Stimulated activated CD4-positive, alpha-beta T cell treated with anti-CD3 and anti-CD28 coated beads, Interleukin-2, amount 100 ng/mL, for 4 hours (primary cell): ENCODE data around the gene OR5AC2.

Experiments used
- DNase-seq: peaks from one replicate; pipeline ENCODE4 v3.0.0-alpha.2; 2020; ENCODE audit warnings: low read depth

The OR5AC2 gene

DNA sequence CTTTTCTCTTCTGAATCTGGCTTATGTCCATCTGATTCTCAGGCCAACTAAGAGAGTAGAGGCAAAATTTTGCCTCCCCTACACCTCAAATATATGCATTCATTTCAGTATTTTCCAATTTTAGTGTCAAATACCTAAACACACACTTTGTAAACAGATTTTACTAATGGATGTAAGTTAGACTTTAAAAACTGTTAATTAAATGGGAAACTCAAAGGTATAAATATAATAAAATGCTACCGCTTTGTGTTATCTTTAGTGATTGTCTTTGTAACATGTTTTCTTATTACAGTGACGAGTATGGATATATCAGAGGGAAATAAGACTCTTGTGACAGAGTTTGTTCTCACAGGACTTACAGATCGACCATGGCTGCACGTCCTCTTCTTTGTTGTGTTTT, at the start of gene OR5AC2:
TSS of gene OR5AC2 (plus strand) at position 301 of the 400 bp plus-strand sequence. CDS start at position 301, 0 bp downstream.
- DNase-seq, result no peak

- DNase-seq, result no peak
These were observed 48.7 kb upstream of the OR5AC2 start for GRCh38 chr3:98038286-98038685.

GRCh38 chr3:98038876-98039275, 48.1 kb upstream of the OR5AC2 start:
- DNase-seq, result no peak

DNA sequence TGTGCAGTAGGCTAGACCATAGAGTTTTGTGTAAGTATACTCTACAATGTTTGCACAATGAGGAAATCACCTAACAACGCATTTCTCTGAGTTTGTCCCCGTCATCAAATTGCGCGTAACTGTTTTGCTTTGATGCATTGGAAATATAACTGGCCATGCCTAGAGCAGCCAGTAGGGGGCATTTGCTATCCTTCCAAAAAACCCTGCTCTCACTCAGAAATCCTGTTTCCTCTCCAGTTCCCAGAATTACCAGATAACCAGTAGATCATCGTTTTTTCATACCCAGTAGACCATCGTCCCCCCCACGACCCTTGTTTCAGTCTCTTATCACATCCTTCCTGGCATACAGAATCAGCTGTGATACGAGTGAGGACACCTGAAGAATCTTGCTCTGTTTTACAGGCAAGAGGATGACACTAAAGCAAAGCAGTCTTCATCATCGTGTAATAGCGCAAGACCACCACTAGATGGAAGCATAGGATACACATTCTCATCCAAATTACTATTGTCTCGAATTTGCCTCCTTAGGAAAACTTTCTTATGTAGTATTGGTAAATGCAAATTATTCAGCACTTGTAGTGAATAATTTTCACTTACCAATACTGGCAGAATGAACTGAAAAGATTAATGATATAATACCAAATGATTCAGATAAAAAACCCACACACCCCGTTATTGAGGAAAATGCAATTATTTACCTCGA, 47.5 kb upstream of the OR5AC2 start:
- peak; percentile 49 for DNase-seq

DNA sequence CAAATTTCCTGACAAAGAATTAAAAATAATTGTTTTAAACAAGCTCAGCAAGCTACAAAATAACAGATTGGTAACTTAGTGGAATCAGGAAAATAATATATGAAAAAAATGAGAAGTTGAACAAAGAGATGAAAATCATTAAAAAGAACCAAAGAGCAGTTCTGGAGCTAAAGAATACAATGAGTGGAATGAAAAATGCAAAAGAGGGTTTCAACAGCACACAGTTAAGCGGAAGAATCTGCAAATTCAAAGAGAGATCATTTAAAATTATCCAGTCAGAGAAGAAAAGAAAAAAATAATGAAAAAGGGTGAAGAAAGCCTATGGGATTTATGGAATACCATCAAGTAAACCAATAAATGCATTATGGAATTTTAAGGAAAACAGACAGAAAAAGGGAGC, 45.6 kb upstream of the OR5AC2 start:
- DNase-seq, result no peak

DNA sequence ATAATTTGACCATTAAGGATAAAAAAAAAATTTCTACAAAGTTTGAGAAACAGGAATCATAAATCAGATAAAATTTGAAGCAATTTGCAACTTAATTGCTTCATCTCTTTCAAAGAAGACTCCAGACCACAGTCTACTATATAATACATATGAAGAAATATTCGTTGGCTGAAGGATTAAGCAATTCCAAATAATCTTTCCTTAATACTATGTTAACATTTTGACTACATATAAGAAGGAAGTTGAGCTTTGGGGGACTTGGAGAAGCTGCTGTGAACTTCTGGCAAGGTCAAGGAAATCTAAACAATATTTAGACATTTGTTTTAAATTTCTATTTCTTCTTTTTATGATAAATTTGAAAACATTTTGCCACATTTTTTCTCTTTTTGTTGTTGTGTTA, 38.4 kb upstream of the OR5AC2 start:
- no peak for DNase-seq

DNA sequence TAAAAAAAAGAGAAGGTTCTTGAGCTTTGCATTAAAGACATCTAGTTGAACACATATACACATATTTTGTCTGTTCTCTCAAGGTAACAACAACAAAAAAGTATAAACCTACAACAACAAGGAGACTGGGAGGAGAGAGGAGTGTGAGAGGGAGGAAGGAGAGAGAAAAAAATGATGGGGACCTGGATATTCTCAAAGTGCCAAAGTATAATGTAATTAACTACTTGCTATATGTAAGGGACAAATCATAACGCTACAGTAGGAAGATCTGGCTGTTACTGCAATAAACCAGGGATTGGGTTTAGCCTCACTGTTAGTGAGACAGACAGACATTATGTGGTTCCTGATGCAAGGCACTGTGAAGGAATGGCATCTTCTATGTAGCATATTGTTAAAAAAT, 37.7 kb upstream of the OR5AC2 start:
- no peak for DNase-seq

DNA sequence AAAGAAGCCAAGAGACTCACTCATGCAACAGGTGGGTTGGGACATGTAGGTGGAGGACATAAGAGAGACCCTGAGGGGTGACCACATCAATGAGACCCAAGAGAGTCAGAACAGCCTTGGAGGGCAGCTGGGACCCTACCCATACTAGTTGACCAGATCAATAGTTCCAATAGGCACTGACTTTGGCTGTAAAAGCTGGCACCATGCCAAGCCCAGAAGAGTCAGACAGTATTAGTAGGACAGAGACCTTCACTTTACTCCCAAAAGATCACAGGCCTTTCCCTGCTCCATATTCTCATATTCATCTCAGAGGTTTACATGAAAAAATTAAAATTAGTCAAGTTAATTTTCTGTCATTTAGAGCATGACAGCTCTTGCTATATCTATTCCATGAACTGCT, 30.9 kb upstream of the OR5AC2 start:
- DNase-seq, result no peak

DNA sequence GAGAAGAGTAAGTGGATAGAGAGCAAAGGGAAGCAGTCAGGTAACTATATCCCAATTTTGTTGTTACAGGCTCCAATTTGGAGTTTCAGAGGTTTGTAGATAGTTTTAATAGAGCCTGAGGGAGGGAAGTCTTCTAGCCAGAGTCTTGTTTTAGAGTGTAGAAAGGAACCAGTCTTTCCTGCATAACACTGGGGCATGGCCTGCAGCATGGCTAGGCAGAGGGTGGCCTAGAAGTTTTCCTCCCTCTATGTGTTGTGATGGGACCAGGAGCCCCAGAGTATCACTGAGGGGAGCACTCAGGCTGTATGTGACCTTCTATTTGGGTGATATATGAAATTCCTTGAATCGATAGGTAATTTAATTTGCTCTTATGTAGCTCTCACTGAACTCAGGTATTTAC, 29.3 kb upstream of the OR5AC2 start:
- no peak for DNase-seq

GRCh38 chr3:98058244-98058960, 28.6 kb upstream of the OR5AC2 start:
- no peak for DNase-seq

- no peak for DNase-seq
These were observed 18.1 kb upstream of the OR5AC2 start for GRCh38 chr3:98068824-98069223.

DNA sequence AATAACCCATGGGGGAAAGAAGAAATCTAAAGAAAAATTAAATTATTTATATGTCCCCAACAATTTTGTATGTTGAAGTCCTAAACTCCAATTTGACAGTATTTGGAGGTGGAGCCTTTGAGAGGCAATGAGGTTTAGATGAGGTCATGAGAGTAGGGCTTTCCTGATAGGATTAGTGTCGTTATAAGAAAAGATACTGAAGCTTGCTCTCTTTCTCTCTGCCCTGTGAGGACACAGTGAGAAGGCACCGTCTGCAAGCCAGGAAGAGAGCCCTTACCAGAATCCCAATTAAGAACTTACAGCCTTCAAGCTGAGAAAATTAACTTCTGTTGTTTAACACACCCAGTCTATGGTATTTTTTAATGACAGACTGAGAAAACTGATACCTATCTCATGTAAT, 16.1 kb upstream of the OR5AC2 start:
- no peak for DNase-seq

DNA sequence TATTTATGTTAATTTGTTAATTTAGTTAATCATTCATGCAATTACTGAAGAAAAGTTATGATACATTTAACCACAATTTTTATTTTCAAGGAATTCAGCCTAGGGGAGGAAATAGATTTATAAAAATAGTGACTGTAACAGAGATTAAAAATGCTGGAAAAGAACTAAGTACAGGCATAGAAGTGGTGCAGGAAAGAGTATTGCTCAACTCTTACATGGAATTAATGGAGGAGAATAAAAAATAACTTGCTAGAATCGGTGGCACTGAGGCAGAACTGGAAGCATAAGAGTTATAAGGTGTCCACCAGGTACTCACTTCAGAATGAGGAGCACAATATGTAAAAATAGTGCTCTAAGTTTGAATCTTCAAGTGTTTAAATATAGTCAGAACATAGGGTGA, 13.5 kb upstream of the OR5AC2 start:
- no peak for DNase-seq

- DNase-seq, result no peak
These were observed 8.9 kb downstream of the OR5AC2 start for GRCh38 chr3:98095882-98096281.

GRCh38 chr3:98099848-98100247, 12.9 kb downstream of the OR5AC2 start:
- DNase-seq, result no peak

- no peak for DNase-seq
These were observed 21.2 kb downstream of the OR5AC2 start for GRCh38 chr3:98108162-98108561.

DNA sequence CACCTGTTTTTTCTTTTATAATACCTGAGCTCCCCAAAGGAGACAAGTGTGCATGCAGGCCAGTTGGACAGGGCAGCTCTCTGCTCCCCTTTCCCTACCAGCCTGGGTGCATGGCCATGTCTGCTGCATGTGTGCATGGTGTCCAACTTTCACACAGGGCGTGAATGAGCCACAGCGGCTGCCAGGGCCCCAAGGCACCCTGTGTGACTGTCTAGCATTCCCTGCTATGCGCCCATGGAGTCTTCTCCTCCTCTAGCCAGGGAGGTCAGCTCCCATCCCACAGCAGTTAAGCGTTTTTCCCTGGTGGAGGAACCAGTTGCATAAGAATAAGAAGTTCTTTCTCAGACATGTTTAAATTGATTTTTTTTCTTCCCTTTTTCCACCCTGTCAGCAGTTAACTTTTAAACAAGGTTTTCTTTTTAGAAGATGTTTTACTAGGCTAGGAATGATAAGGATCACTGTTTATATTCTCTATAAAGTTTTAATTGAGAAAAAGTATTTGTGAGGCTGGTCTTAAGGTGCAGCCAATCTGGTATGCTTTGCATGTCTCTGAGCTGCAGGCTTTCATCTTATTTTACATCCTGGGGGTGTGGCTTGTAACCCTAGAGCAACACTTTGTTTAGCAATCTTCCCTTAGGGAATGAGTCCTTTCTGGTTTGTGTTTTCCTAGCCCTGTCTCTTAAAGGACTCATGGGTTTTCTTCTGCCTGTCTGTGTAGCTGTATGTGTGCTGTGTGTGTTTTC, 23.0 kb downstream of the OR5AC2 start:
- DNase-seq, result no peak

- DNase-seq, result no peak
These were observed 23.6 kb downstream of the OR5AC2 start for GRCh38 chr3:98110550-98110908.

GRCh38 chr3:98114264-98114663, 27.3 kb downstream of the OR5AC2 start:
- DNase-seq, result no peak

- DNase-seq, result no peak
These were observed 28.7 kb downstream of the OR5AC2 start for GRCh38 chr3:98115717-98116116.

GRCh38 chr3:98130421-98130820, 43.4 kb downstream of the OR5AC2 start, which contains the start of gene OR5H1:
OR5H1 (plus strand) TSS chr3:98130721; CDS start chr3:98132698, 1,977 bp downstream.
- no peak for DNase-seq

- DNase-seq, result no peak
These were observed 49.7 kb downstream of the OR5AC2 start for GRCh38 chr3:98136631-98137030.
